Esophagus muscularis mucosa (tissue), 3 donors: ENCODE results near the gene ARPC1A.

Experiments used
- POLR2A ChIP-seq: fragments of 450-650 bp; IDR thresholded peaks from one replicate; pipeline ENCODE4 v1.6.1; 2017; ENCODE audit warnings: antibody characterized with exemption, moderate library complexity, mild to moderate bottlenecking, low read depth
- TF ChIP-seq, protein P1 (sequence below), 3 experiments: fragments of 200-600 bp in 2 of 3; fragments of 450-650 bp in 1 of 3; sonication (generic) in 2 of 3; IDR thresholded peaks; one replicate each; pipeline ENCODE4 v1.5.1; 2017 to 2019; ENCODE audit warnings: antibody characterized with exemption in 3 of 3, mild to moderate bottlenecking in 2 of 3, moderate library complexity in 1 of 3

GRCh38 chr7:99352247-99352646, 26.5 kb downstream of the ARPC1A start:
- TF ChIP-seq, protein P1, sequence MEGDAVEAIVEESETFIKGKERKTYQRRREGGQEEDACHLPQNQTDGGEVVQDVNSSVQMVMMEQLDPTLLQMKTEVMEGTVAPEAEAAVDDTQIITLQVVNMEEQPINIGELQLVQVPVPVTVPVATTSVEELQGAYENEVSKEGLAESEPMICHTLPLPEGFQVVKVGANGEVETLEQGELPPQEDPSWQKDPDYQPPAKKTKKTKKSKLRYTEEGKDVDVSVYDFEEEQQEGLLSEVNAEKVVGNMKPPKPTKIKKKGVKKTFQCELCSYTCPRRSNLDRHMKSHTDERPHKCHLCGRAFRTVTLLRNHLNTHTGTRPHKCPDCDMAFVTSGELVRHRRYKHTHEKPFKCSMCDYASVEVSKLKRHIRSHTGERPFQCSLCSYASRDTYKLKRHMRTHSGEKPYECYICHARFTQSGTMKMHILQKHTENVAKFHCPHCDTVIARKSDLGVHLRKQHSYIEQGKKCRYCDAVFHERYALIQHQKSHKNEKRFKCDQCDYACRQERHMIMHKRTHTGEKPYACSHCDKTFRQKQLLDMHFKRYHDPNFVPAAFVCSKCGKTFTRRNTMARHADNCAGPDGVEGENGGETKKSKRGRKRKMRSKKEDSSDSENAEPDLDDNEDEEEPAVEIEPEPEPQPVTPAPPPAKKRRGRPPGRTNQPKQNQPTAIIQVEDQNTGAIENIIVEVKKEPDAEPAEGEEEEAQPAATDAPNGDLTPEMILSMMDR (IDR thresholded peaks at IDR 0.05) = no peak
- no peak for TF ChIP-seq POLR2A
